Neural progenitor cell (in vitro differentiated cells): ENCODE results near the gene TACO1. TPM values are rescaled to one million over a fixed set of nuclear protein-coding genes. Genes with fewer than 3 reads are reported as not detected.

Experiments
- DNase-seq: peaks from one replicate; pipeline ENCODE4 v3.0.0-alpha.2; 2016; ENCODE audit warnings: low spot score
- H2AFZ ChIP-seq: fragments of 200-600 bp; sonication (generic); replicated peaks from 2 replicates; pipeline ENCODE4 v1.6.1; 2016; ENCODE audit warnings: antibody characterized with exemption
- H3F3A ChIP-seq: fragments of 200-600 bp; sonication (generic); 2 replicates; pipeline ENCODE4 v1.6.1; 2016; ENCODE audit warnings: antibody characterized with exemption, low read depth
- H3K27ac ChIP-seq: fragments of 200-600 bp; sonication (generic); 2 replicates; pipeline ENCODE4 v1.5.1; 2016; ENCODE audit warnings: mild to moderate bottlenecking
- H3K27me3 ChIP-seq: fragments of 200-600 bp; sonication (generic); 2 replicates; pipeline ENCODE4 v1.6.1; 2016; ENCODE audit warnings: mild to moderate bottlenecking, moderate library complexity
- H3K36me3 ChIP-seq: fragments of 200-600 bp; sonication (generic); 2 replicates; pipeline ENCODE4 v1.5.1; 2016
- H3K4me1 ChIP-seq: fragments of 200-600 bp; sonication (generic); 2 replicates; pipeline ENCODE4 v1.6.1; 2016; ENCODE audit warnings: mixed run types
- H3K4me2 ChIP-seq: fragments of 200-600 bp; sonication (generic); 2 replicates; pipeline ENCODE4 v1.6.1; 2016
- H3K4me3 ChIP-seq: fragments of 200-600 bp; sonication (generic); 2 replicates; pipeline ENCODE4 v1.5.1; 2016
- H3K79me2 ChIP-seq: fragments of 200-600 bp; sonication (generic); 2 replicates; pipeline ENCODE4 v1.6.1; 2016; ENCODE audit warnings: low read depth
- H3K9ac ChIP-seq: fragments of 200-600 bp; sonication (generic); 2 replicates; pipeline ENCODE4 v1.6.1; 2016
- H3K9me3 ChIP-seq: fragments of 200-600 bp; sonication (generic); 2 replicates; pipeline ENCODE4 v1.5.1; 2016; ENCODE audit warnings: low read depth
- H4K20me1 ChIP-seq: fragments of 200-600 bp; sonication (generic); 2 replicates; pipeline ENCODE4 v1.6.1; 2016; ENCODE audit warnings: low read depth
- H3K27ac Mint-ChIP-seq: 3 replicates; pipeline ENCODE4 v1.8.0; 2021; ENCODE audit warnings: mixed read lengths
- H3K27me3 Mint-ChIP-seq: 2 replicates; pipeline ENCODE4 v1.8.0; 2022; ENCODE audit warnings: low read depth, mild to moderate bottlenecking, inconsistent platforms, moderate library complexity, mixed read lengths; ENCODE audit not compliant: insufficient read depth
- H3K36me3 Mint-ChIP-seq: 3 replicates; pipeline ENCODE4 v1.8.0; 2021; ENCODE audit warnings: mixed read lengths
- H3K4me1 Mint-ChIP-seq: 3 replicates; pipeline ENCODE4 v1.8.0; 2021; ENCODE audit warnings: mixed read lengths
- H3K4me3 Mint-ChIP-seq: 3 replicates; pipeline ENCODE4 v1.8.0; 2021; ENCODE audit warnings: mild to moderate bottlenecking, moderate library complexity, mixed read lengths
- H3K9me3 Mint-ChIP-seq: 3 replicates; pipeline ENCODE4 v1.8.0; 2020; ENCODE audit warnings: mixed read lengths
- CTCF ChIP-seq: fragments of 200-600 bp; sonication (generic); IDR thresholded peaks from 2 replicates; pipeline ENCODE4 v1.5.1; 2017; ENCODE audit warnings: antibody characterized with exemption, mild to moderate bottlenecking
- EZH2 ChIP-seq: fragments of 200-600 bp; sonication (generic); IDR thresholded peaks from 2 replicates; pipeline ENCODE4 v1.6.1; 2017; ENCODE audit warnings: antibody characterized with exemption, mild to moderate bottlenecking, moderate library complexity
- EZH2phosphoT487 ChIP-seq: fragments of 200-600 bp; sonication (generic); IDR thresholded peaks from 2 replicates; pipeline ENCODE4 v1.6.1; 2017; ENCODE audit warnings: antibody characterized with exemption
- total RNA-seq: library from RNA; depleted of rRNA; stranded (reverse); fragments of >200 nt; gene quantifications from 2 replicates; pipeline ENCODE4 v1.2.3, GENCODE V29; 2015; ENCODE audit warnings: low replicate concordance

TACO1 gene
- total RNA-seq, 1 donor from 2014 or later: 18.3 TPM

DNA sequence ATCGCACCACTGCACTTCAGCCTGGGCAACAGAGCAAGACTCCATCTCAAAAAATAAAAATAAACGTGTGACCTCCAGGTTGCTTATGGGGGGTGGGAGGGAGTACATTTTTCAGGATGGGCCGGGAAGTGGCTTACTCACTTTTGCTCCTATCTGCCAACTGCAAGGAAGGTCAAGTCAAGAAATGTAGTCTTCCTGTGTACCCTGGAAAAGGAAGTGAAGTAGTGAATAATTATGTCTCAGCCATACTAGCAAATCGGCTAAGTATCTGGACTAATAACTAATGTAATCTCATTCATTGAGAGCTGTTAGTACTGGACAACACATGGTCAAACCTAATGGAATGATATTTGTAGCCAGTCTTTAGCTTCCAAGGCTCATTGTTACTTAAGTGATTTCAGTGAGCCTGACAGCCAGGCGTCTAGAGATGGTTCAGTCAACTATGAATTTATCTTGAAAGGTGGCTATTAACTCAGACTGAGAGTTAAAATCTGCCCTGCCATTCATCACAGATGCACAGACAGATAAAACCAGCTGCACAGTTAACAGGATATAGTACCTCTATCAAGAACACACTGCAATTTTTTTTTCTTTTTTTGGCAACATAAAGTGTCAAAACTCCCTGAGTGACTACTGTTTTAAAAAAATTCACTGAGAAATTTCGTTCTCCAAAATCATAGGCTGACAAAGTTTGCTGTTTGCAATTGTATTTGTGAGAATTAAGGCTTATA is 3.7 kb upstream of the TACO1 start:
- Mint-ChIP-seq H3K36me3 (no peaks in the 10 kb centered on the region), H3K4me1 (peaks cover 12% of the 10 kb centered on the region), H3K4me3 (no peak overlapping the region), H3K27me3 (peaks cover 4% of the 10 kb centered on the region), H3K27ac (no peak overlapping the region), H3K9me3 (no peaks in the 10 kb centered on the region)
- Histone ChIP-seq H3K36me3 (no peaks in the 10 kb centered on the region), H2AFZ (no peak overlapping the region), H3K9ac (no peak overlapping the region), H3K27me3 (no peaks in the 10 kb centered on the region), H3F3A (peaks cover 5% of the 10 kb centered on the region), H3K79me2 (peaks cover 7% of the 10 kb centered on the region), H3K9me3 (no peaks in the 10 kb centered on the region), H3K4me2 (no peak overlapping the region), H3K27ac (no peak overlapping the region), H3K4me3 (no peak overlapping the region), H4K20me1 (no peaks in the 10 kb centered on the region), H3K4me1 (peaks cover 11% of the 10 kb centered on the region)
- TF ChIP-seq EZH2 (no peak), EZH2phosphoT487 (no peak), CTCF (no peak)
- DNase-seq: no peak

DNA sequence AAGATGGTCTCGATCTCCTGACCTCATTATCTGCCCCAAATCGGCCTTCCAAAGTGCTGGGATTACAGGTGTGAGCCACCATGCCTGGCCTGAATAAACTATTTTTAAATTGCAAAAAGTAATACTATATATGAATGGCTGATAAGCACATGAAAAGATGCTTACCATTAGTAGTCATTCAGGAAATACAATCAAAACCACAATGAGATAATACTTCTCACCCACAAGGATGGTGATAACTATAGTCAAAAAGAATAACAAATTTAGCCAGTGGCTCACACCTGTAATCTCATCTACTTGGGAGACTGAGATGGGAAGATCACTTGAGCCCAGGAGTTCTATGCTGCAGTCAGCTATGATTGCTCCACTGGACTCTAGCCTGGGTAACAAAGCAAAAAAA is 2.4 kb upstream of the TACO1 start:
- peaks cover 5% of the 10 kb centered on the region for H3F3A ChIP-seq
- no peak overlapping the region for H3K27ac ChIP-seq
- H3K4me3 ChIP-seq: no peak overlapping the region
- no peak overlapping the region for H2AFZ ChIP-seq
- H3K4me1 Mint-ChIP-seq: peaks cover 12% of the 10 kb centered on the region
- no peaks in the 10 kb centered on the region for H3K36me3 ChIP-seq
- no peak overlapping the region for H3K9ac ChIP-seq
- peaks cover 11% of the 10 kb centered on the region for H3K79me2 ChIP-seq
- H4K20me1 ChIP-seq: no peaks in the 10 kb centered on the region
- H3K4me1 ChIP-seq: peaks cover 11% of the 10 kb centered on the region
- peaks cover 4% of the 10 kb centered on the region for H3K27me3 Mint-ChIP-seq
- H3K27me3 ChIP-seq: no peaks in the 10 kb centered on the region
- DNase-seq: no peak
- H3K4me3 Mint-ChIP-seq: no peak overlapping the region
- peaks cover 4% of the 10 kb centered on the region for H3K36me3 Mint-ChIP-seq
- H3K4me2 ChIP-seq: no peak overlapping the region
- H3K27ac Mint-ChIP-seq: no peak overlapping the region
- no peak for TF ChIP-seq EZH2
- no peaks in the 10 kb centered on the region for H3K9me3 ChIP-seq
- no peaks in the 10 kb centered on the region for H3K9me3 Mint-ChIP-seq

GRCh38 chr17:63601439-63602371 is 1.0 kb downstream of the TACO1 start:
- H4K20me1 ChIP-seq: no peaks in the 10 kb centered on the region
- Mint-ChIP-seq H3K27me3 (peaks cover 4% of the 10 kb centered on the region), H3K9me3 (no peaks in the 10 kb centered on the region), H3K36me3 (peaks cover 8% of the 10 kb centered on the region), H3K27ac (peak overlapping the region; percentile 30), H3K4me1 (peaks cover 12% of the 10 kb centered on the region), H3K4me3 (peak overlapping the region; percentile 93)
- TF ChIP-seq EZH2phosphoT487: no peak
- peak overlapping the region; percentile 77 for H3K4me3 ChIP-seq
- H3F3A ChIP-seq: peaks cover 5% of the 10 kb centered on the region
- peaks cover 11% of the 10 kb centered on the region for H3K4me1 ChIP-seq
- peaks cover 11% of the 10 kb centered on the region for H3K79me2 ChIP-seq
- peak overlapping the region; percentile 100 for H2AFZ ChIP-seq
- no peak overlapping the region for H3K27ac ChIP-seq
- H3K27me3 ChIP-seq: no peaks in the 10 kb centered on the region
- H3K4me2 ChIP-seq: peak overlapping the region; percentile 90
- no peaks in the 10 kb centered on the region for H3K36me3 ChIP-seq
- no peaks in the 10 kb centered on the region for H3K9me3 ChIP-seq
- peak; percentile 27 for DNase-seq
- peak overlapping the region; percentile 81 for H3K9ac ChIP-seq

DNA sequence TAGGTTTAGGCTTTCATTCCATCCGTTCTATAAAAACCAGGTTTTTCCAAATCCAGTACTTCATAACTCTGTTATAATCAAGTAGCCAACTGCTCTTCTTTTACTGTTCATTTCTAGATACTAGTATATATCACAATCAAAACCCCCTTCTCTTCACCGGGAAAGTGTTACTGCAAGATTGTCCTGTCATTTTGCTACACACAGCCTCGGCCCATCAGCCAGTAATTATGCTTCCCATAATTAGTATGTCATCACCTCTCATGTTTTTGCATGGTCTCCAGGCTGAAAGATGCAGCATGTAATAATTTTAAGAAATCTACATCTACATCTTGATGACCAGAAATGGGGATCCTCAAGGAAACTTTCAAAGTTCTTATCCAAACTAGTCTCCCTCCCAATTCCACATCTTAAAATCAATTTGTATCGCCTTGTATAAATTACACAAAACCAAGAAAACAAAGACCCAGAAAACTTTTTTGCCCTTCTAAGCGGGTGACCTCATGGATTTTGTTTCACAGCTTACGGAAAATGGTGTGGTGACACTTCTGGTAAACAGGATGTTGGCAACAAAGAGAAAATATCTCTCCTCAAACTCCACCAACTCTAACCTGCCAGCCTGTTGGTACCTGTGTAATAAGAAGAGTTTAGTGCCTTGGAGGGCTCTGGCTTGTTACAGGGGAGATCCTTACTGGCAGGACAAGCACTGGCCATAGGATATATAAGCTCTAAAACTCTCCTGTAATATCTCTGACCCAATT is 9.3 kb downstream of the TACO1 start:
- peaks cover 7% of the 10 kb centered on the region for H3F3A ChIP-seq
- H3K36me3 ChIP-seq: no peaks in the 10 kb centered on the region
- H3K9ac ChIP-seq: no peak overlapping the region
- no peak overlapping the region for H3K4me2 ChIP-seq
- H2AFZ ChIP-seq: no peak overlapping the region
- DNase-seq: no peak
- H3K4me3 Mint-ChIP-seq: no peak overlapping the region
- no peak for TF ChIP-seq CTCF
- no peak for TF ChIP-seq EZH2phosphoT487
- TF ChIP-seq EZH2: no peak
- no peak overlapping the region for H3K4me3 ChIP-seq
- peaks cover 7% of the 10 kb centered on the region for H3K36me3 Mint-ChIP-seq
- no peak overlapping the region for H3K27ac ChIP-seq
- no peaks in the 10 kb centered on the region for H3K9me3 ChIP-seq
- no peaks in the 10 kb centered on the region for H3K9me3 Mint-ChIP-seq
- no peaks in the 10 kb centered on the region for H3K4me1 Mint-ChIP-seq
- H4K20me1 ChIP-seq: no peaks in the 10 kb centered on the region
- H3K79me2 ChIP-seq: no peaks in the 10 kb centered on the region
- no peaks in the 10 kb centered on the region for H3K27me3 ChIP-seq
- H3K27ac Mint-ChIP-seq: no peak overlapping the region
- H3K4me1 ChIP-seq: no peaks in the 10 kb centered on the region
- H3K27me3 Mint-ChIP-seq: no peaks in the 10 kb centered on the region
